ENCODE measurements around the gene ZKSCAN2.

DNA sequence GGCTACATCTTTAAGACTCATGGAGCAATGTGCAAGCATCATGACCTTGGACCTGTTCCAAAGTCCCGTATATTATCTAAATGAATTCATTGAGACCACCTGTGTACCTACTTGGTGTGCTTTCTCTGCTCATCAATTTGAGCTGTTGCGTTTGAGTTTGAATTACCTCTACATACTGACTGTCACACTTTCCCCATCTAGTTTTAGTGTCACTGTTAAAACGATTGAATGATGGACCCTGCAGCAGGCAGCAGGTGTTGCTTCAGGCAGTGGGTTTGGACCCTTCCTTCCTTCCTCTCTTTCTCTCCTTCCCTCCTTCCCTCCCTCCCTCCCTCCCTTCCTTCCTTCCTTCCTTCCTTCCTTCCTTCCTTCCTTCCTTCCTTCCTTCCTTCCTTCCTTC lies 33.9 kb upstream of the ZKSCAN2 start:
- TF ChIP-seq EP300 (IDR thresholded peaks at IDR 0.05) (no peak), POLR2A (IDR thresholded peaks at IDR 0.05) (no peak)
- TF ChIP-seq, protein P1, sequence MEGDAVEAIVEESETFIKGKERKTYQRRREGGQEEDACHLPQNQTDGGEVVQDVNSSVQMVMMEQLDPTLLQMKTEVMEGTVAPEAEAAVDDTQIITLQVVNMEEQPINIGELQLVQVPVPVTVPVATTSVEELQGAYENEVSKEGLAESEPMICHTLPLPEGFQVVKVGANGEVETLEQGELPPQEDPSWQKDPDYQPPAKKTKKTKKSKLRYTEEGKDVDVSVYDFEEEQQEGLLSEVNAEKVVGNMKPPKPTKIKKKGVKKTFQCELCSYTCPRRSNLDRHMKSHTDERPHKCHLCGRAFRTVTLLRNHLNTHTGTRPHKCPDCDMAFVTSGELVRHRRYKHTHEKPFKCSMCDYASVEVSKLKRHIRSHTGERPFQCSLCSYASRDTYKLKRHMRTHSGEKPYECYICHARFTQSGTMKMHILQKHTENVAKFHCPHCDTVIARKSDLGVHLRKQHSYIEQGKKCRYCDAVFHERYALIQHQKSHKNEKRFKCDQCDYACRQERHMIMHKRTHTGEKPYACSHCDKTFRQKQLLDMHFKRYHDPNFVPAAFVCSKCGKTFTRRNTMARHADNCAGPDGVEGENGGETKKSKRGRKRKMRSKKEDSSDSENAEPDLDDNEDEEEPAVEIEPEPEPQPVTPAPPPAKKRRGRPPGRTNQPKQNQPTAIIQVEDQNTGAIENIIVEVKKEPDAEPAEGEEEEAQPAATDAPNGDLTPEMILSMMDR (IDR thresholded peaks at IDR 0.05), result no peak

Data from stomach (tissue), 4 donors.